MG63 (cell line): ENCODE data around the gene CDHR2. TPM values are rescaled to one million over a fixed set of nuclear protein-coding genes. Genes with fewer than 3 reads are reported as not detected.
"Not testable (repeated sequence)": the region's sequence is repeated elsewhere in the genome, so short reads cannot be mapped to it uniquely, and the experiment has no call there.

ENCODE experiments used
- DNase-seq: peaks from one replicate; pipeline ENCODE4 v3.0.0-alpha.2; 2020
- H3K27me3 ChIP-seq: fragments of 250-450 bp; sonication (Bioruptor Pico); 2 replicates; pipeline ENCODE4 v1.5.1; 2020; ENCODE audit warnings: mild to moderate bottlenecking, moderate library complexity
- H3K36me3 ChIP-seq: fragments of 250-450 bp; sonication (Bioruptor Pico); 2 replicates; pipeline ENCODE4 v1.5.1; 2020; ENCODE audit warnings: mild to moderate bottlenecking, moderate library complexity
- H3K4me3 ChIP-seq: fragments of 250-450 bp; sonication (Bioruptor Pico); 2 replicates; pipeline ENCODE4 v1.5.1; 2020; ENCODE audit warnings: mild to moderate bottlenecking, moderate library complexity
- H3K9me3 ChIP-seq: fragments of 250-450 bp; sonication (Bioruptor Pico); 2 replicates; pipeline ENCODE4 v1.5.1; 2020; ENCODE audit warnings: mild to moderate bottlenecking, moderate library complexity
- total RNA-seq: library from RNA; depleted of rRNA; stranded (reverse); fragments of >200 nt; shearing (Covaris generic); gene quantifications from 2 replicates; pipeline ENCODE4 v1.2.3, GENCODE V29; 2014; ENCODE audit warnings: low replicate concordance

CDHR2 gene
- total RNA-seq, 1 experiment from 2014 or later: not detected

DNA sequence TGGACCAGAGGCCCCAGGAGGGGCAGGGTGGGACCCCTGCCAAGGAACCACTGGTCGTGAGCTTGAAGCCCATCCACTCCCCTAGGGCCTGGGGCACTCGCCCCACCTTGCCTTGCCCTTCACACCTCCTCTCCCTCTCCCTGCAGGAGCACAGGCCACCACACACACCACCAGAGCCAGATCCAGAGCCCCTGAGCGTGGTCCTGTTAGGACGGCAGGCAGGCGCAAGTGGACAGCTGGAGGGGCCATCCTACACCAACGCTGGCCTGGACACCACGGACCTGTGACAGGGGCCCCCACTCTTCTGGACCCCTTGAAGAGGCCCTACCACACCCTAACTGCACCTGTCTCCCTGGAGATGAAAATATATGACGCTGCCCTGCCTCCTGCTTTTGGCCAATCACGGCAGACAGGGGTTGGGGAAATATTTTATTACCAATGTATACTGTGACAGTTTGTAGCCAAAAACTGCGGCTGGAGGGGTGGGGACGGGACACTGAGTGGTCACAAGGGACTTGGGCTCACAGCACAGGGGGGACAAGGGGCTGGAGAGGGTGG is 46.3 kb downstream of the CDHR2 start:
- DNase-seq: no peak
- H3K4me3 ChIP-seq: no peak overlapping the region
- peaks cover 10% of the 10 kb centered on the region for H3K36me3 ChIP-seq
- no peaks in the 10 kb centered on the region for H3K27me3 ChIP-seq
- peaks cover 3% of the 10 kb centered on the region; the same call in 1 of the 2 replicates for H3K9me3 ChIP-seq

DNA sequence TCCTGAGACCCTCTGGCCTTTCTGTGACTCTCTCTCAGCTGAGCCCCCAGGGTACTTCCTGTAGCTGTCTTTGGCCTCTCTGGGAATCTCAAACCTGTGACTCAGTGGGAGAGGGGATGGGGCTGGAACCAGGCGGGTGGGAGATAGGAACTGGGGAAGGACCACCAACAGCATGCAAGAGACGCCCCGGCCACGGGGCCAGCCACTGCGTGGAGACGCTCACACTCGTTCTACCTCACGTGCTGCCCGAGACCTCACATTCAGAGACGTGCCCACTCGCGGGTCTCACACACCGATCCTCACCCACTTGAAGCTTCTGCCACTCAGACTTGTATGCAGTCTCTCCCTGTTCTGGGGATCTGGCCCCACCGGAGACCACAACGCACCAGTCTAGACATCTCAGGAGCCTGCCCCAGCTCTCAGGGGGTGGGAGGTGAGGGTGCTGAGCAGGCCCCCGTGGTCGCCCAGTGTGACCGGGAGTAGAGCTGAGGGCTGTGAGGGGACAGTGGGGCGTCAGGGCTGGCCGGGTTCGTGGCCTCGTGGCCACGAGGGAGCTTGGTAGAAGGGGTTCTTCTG is 47.0 kb downstream of the CDHR2 start:
- H3K9me3 ChIP-seq: peaks cover 2% of the 10 kb centered on the region; the same call in 1 of the 2 replicates
- H3K27me3 ChIP-seq: no peaks in the 10 kb centered on the region
- DNase-seq: no peak
- H3K36me3 ChIP-seq: peaks cover 10% of the 10 kb centered on the region
- no peak overlapping the region for H3K4me3 ChIP-seq

DNA sequence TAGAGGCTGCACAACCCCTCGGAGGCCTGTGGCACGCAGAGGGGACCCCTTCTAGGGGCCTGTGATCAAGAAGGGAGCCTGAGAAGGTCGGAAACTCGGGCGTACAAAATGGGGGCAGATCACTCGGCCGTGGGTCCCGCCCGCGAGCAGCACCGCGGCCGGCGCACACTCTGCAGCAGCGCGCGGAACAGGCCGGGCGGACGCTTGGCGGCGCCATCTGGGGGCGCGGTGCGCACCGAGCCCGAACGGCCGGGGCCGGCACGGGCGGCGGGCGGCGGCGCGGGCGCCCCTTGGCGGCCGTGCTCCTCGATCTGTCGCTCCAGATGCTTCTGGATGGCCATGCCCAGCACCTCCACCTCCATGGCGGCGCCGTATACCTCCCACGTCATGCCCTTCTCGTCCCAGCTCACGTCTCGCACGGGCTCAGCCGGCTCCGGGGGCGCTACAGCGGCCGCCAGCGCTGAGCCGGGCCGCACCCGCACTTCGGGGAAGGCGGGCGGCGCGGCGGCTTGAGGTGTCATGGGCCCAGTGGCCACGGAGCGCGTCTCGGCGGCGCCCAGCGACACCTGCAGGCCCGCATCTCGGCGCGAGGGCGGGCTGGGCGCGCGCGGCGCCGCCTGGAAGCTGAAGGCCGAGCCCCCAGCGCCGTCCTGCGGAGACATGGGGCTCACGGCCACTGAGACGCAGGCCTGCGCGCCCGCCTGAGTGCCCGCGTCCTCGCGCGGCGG is 47.7 kb downstream of the CDHR2 start:
- Histone ChIP-seq H3K4me3 (no peak overlapping the region), H3K36me3 (peaks cover 10% of the 10 kb centered on the region), H3K27me3 (no peaks in the 10 kb centered on the region), H3K9me3 (no peaks in the 10 kb centered on the region)
- DNase-seq: no peak

DNA sequence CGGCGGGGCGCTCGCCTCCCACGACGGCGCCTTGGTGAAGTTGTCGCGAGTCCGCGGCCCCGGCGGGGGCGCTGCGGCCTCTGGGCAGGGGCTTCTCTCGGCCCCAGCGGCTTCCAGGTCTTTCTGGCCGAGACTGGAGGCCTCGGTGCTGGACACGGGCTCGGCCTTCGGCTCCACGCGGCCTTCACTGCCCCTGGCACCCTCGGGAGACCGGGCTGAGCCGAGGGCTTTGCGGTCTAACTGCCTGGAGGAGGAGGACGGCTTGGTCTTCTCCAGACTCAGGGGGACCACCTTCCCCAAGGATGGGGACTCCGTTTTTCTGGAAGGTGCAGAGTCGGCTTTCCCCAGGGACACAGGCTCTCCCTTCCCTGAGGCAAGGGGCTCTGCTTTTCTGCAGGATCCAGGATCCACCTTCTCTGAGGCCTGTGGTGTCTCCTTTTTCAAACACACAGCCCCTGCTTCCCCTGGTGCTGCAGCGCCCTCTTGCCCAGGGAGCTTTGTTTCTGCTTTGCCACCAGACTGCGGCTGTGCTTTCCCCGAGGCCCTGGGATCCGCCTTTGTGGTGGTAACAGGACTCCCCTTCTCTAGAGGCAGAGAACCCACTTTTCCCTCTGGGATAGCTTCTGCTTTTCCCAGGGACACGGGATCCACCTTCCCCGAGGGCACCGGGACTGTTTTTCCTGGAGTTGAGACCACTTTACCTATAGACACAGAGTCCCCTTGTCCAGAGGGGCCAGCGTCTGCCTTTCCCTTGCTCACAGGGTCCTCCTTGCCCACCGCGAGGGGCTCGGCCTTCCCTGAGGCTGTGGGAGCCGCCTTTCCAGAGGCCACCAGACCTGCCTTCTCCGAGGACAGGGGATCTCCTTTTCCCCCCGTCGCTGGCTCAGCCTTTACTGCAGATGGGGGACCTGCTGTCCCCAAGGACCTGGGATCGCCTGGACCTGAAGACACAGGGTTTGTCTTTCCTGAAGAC is 48.6 kb downstream of the CDHR2 start:
- H3K9me3 ChIP-seq: no peaks in the 10 kb centered on the region
- no peak overlapping the region for H3K4me3 ChIP-seq
- no peaks in the 10 kb centered on the region for H3K27me3 ChIP-seq
- H3K36me3 ChIP-seq: peaks cover 10% of the 10 kb centered on the region
- no peak for DNase-seq

DNA sequence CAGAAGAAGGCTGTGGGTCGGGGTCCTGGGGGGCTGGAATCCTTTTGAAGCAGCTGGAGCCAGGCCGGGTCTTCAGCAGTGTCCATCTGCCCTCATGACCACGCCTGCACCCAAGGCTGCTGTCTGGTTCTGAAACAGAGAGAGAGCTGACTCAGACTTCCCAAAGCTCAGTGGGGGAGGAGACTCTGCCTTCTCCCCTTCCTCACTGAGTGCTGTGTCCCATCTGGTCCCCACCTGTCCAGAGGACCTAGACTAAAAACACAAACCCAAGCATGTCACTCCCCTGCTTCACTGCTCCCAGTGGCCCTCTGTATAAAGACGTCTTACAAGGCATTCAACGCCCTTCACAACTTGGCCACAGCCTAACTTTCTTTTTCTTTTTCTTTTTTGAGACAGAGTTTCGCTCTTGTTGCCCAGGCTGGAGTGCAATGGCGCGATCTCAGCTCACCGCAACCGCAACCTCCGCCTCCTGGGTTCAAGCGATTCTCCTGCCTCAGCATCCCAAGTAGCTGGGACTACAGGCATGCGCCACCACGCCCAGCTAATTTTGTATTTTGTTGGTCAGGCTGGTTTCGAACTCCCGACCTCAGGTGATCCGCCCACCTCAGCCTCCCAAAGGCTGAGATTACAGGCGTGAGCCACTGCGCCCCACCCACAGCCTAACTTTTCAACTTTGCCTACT is 50.7 kb downstream of the CDHR2 start:
- peaks cover 10% of the 10 kb centered on the region for H3K36me3 ChIP-seq
- DNase-seq, H3K27me3 ChIP-seq, H3K9me3 ChIP-seq, H3K4me3 ChIP-seq: not testable (repeated sequence)

DNA sequence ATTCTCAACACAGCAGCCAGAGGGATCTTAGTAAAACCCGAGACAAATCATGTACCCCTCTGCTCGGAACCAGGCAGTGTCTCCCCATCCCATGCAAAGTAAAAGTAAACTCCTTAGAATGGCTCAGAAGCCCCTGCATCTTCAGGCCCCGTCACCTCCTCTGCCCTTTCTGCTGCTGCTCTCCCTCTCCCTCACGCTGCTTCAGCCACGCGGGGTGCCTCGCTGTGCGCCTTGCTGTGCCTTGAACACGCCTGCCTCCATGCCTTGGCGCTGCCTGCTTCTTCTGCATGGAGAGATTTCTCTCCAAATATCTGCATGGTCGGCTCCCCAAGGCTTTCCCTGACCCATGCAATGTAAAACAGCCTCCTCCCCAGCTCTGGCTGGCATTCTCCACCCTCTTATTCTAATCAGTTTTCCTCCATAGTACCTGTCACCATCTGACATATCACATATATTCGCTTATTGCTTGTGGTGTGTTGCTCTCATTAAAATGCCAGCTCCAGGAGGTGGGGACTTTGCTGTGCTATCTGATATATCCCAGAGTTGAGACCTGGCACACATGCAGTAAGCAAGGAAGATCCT is 52.9 kb downstream of the CDHR2 start:
- H3K27me3 ChIP-seq: no peaks in the 10 kb centered on the region
- no peak overlapping the region for H3K4me3 ChIP-seq
- DNase-seq: no peak
- H3K36me3 ChIP-seq: peaks cover 10% of the 10 kb centered on the region
- no peaks in the 10 kb centered on the region for H3K9me3 ChIP-seq

DNA sequence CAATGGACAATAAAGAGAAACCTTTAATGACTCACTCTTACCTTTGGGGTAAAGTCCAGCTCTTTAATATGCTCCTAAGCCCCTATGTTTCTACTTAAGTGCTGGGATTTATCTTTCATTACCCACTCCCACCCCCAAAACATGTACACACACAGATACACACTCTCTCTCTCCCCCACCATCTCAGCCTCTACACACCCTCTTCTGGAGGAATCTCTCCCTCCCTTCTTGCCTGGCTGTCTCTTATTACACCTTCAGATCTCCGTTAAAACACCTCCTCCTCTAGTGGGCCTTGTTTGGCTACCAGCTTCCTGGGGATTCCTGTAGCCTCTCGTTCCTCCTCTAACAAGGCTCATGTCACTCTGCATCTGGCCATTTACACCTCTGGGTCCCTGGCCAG is 53.9 kb downstream of the CDHR2 start:
- H3K27me3 ChIP-seq: no peaks in the 10 kb centered on the region
- no peaks in the 10 kb centered on the region for H3K9me3 ChIP-seq
- peaks cover 10% of the 10 kb centered on the region for H3K36me3 ChIP-seq
- DNase-seq: no peak
- no peak overlapping the region for H3K4me3 ChIP-seq

DNA sequence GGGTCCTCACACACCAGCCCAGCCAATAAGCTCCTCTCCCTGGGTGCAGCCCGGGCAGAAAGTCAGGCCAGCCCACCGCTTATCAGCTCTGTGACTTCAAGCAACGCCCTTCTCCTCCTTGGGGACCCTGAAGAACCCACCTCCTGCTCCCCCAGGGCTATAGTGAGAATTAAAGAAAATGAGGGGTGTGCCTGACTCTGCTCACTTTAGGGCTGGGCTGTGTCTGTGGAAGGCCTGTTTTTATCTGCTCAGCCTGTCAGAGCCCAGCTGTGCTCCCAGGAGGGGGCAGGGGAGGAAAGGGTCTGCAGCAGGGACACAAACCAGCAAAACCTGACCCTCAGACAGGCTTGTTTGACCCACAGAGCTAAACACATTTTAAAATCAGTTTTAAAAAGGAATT is 56.9 kb downstream of the CDHR2 start:
- H3K27me3 ChIP-seq: 0 out of 2 replicates have a peak, but pooled peaks cover 2% of the 10 kb centered on the region
- no peaks in the 10 kb centered on the region; the same call in 1 of the 2 replicates for H3K9me3 ChIP-seq
- no peaks in the 10 kb centered on the region; the same call in 1 of the 2 replicates for H3K36me3 ChIP-seq
- H3K4me3 ChIP-seq: no peak overlapping the region
- no peak for DNase-seq

DNA sequence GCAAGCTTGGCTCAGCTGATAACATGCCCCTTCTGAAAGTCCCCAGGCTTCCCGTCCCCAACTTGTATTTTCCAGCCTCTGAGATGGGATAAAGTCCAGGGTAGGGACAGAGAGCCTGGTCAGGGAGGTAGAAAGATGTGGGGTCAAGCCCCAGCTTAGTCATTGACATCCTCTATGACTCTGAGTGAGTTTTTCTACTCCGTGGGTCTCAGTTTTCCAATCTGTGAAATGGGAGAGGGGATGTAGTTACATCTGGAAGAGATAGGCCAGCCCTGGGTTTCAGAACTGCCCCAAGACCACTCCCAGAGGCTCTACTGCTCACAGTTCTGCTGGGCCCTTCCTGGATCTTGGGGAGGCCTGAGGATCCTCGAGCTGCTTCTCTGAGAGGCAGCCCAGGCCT is 57.7 kb downstream of the CDHR2 start:
- H3K36me3 ChIP-seq: no peaks in the 10 kb centered on the region; the same call in 1 of the 2 replicates
- no peaks in the 10 kb centered on the region; the same call in 1 of the 2 replicates for H3K9me3 ChIP-seq
- H3K27me3 ChIP-seq: 0 out of 2 replicates have a peak, but pooled peaks cover 2% of the 10 kb centered on the region
- DNase-seq: no peak
- H3K4me3 ChIP-seq: no peak overlapping the region

DNA sequence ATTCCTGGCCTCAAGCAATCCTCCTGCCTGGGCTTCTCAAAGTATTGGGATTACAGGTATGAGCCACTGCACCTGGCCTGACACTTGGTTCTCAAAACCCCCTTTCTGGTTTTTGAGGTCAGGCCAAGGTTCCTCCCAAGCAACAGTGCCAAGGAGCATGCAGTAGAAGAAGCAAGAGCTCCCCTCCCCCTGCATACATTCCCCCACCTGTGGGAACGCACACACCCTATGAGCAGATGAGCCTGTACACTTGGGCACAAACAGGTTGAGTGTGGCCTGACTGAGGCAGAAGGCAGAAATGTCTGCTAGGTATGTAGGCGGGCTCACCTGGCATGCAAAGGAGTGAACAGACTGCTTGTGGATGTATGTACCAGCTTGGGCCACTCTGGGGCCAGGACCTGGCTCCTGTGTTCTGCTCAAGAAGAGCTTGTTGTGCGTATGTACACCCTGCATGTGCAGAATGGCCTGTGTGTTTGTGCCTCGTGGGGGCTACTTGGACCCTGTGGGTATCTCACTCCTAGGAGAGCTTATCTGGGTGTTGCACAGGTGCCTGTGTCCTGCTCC is 59.1 kb downstream of the CDHR2 start:
- Histone ChIP-seq H3K9me3 (no peaks in the 10 kb centered on the region; the same call in 1 of the 2 replicates), H3K36me3 (no peaks in the 10 kb centered on the region; the same call in 1 of the 2 replicates), H3K4me3 (no peak overlapping the region), H3K27me3 (0 out of 2 replicates have a peak, but pooled peaks cover 2% of the 10 kb centered on the region)
- no peak for DNase-seq

DNA sequence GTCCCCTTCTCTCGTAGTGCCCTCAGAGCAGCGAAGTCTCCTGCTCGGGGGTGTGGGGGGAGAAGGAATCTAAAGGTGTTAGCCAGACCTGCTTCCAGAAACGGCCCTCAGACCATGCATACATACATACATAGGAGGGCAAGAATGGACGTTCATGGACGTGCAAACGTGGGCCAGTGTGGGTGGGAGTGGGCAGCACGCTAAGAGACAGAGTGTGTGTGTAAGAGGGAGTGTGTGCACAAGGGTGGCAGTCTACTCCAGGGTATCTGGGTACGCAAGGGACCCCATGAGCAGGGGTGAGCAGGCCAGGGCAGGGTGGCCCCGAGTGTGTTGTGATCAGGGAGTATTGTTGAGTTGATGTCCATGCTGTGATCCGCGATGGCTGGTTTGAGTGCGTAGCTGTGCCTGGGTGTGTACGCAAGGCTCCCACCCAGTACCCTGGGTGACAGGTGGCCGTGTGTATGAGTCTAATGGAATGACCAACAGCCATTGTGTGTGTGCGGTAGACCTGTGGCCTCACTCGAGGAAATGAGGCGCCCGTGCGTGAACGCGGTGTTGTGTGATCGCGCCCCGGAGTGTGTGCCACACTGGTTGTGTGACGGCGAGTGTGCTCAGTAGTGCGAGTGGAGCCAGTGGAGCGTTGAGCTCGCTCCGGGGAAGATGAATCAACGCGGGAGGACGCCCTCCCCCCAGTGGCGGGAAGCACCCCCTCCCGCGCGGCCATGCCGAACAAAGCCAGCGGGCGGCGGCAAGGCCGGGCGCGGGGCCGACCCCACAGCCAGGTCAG is 60.0 kb downstream of the CDHR2 start:
- peak; percentile 63 for DNase-seq
- H3K36me3 ChIP-seq: no peaks in the 10 kb centered on the region; the same call in 1 of the 2 replicates
- 0 out of 2 replicates have a peak, but pooled peaks cover 2% of the 10 kb centered on the region for H3K27me3 ChIP-seq
- H3K4me3 ChIP-seq: peak overlapping the region; percentile 61
- H3K9me3 ChIP-seq: no peaks in the 10 kb centered on the region; the same call in 1 of the 2 replicates

DNA sequence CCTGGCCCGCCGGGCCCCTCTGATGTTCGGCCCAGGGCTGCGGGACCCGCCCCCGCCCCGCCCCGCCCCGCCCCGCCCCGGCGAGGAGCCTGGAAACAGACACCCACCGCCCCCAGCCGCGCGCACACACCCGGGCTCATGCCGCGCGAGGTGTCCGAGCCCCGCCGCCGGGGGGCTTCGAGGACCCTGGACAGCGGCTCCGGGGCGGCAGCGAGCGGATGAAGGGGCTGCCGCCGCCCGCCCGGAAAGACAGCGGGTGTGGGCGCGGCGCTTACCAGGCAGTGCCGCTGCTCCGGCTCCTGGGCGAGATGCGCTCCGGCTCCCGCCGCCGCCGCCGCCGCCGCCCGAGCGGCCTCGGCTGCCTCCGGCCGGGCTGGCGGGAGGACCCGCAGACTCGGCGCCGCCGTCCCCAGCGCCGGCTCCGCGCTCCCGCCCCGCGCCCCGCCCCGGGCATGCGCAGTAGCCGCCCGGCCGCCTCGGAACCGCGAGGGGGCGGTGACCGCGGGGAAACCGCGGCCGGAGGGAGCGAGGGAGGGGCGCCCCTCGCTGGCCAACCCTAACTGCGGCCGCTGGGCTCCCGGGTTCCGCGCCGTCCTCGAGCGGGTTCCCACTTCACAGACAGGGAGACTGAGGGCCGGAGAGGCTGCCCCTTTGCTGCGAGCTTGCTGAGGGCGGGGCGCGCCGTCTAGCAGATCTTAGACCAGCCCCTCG is 60.7 kb downstream of the CDHR2 start, which contains the start of gene GPRIN1:
Gene GPRIN1 (minus strand): TSS at position 433 of the 711 bp plus-strand sequence. CDS start 10,322 bp downstream, outside the sequence.
- H3K4me3 ChIP-seq: peak within 1 kb of the TSS; percentile 61
- H3K9me3 ChIP-seq: no peaks in the 10 kb centered on the region; the same call in 1 of the 2 replicates
- H3K36me3 ChIP-seq: no peaks in the 10 kb centered on the region; the same call in 1 of the 2 replicates
- DNase-seq: peak; percentile 71
- 0 out of 2 replicates have a peak, but pooled peaks cover 2% of the 10 kb centered on the region for H3K27me3 ChIP-seq

DNA sequence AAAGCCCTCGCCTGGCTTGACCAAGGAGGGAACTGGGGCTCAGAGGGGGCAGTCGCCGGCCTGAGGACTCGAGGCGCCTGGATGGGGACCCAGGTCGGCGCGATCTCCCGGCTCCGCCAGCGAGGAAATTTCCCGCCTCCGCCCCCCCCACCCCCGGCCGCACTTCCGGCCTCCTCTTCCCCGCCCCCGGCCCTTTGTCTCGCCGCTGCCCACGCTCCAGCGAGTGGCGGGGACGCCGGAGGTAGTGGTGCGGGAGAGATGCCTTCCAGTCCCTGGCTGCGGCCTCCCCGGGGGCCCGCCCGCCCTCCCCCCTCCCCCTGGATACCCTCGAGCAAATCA is 61.3 kb downstream of the CDHR2 start:
- H3K9me3 ChIP-seq: no peaks in the 10 kb centered on the region; the same call in 1 of the 2 replicates
- H3K4me3 ChIP-seq: peak overlapping the region; percentile 61
- 0 out of 2 replicates have a peak, but pooled peaks cover 2% of the 10 kb centered on the region for H3K27me3 ChIP-seq
- DNase-seq: peak; percentile 39
- H3K36me3 ChIP-seq: no peaks in the 10 kb centered on the region; the same call in 1 of the 2 replicates

DNA sequence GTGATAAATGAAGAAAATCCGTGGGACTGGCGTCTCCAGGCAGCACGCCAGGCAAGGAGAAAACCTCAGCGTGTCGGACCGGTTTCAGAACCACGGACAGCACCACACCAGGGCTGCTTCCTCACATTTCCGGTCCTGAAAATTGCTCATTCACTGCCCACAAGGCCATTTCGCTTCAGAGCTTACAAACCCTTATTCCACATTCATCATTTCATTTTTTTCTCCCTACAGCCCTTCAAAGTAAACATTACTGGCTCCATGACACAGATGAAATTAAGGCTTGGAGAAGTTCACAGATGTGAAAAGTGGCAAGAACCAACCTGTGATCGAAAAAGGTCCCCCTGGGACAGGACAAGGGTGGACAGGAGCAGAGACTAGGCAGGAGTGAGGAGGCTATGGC is 62.3 kb downstream of the CDHR2 start:
- Histone ChIP-seq H3K36me3 (no peaks in the 10 kb centered on the region; the same call in 1 of the 2 replicates), H3K4me3 (no peak overlapping the region), H3K9me3 (no peaks in the 10 kb centered on the region; the same call in 1 of the 2 replicates)

More for the DNA sequence above, 62.3 kb downstream of the CDHR2 start:
- H3K27me3 ChIP-seq: 0 out of 2 replicates have a peak, but pooled peaks cover 2% of the 10 kb centered on the region
- DNase-seq: peak; percentile 86
